Keratinocyte (primary cell): ENCODE measurements around the gene FOXS1.

Source experiments
- EZH2 ChIP-seq: IDR thresholded peaks from one replicate; pipeline ENCODE4 v1.6.1; 2012; ENCODE audit warnings: inconsistent platforms, mild to moderate bottlenecking, low read length, moderate library complexity
- TF ChIP-seq, protein P1 (sequence below), 3 experiments: IDR thresholded peaks in 1 of 3; conservative IDR thresholded peaks in 1 of 3; optimal IDR thresholded peaks in 1 of 3; 2 replicates in 2 of 3; 3 replicates in 1 of 3; pipeline versions ENCODE3 to v1.5.1; 2011; ENCODE audit warnings: low read length in 3 of 3, mild to moderate bottlenecking in 3 of 3, moderate library complexity in 2 of 3, control low read depth in 1 of 3, inconsistent platforms in 1 of 3; ENCODE audit not compliant: insufficient read depth in 2 of 3; ENCODE audit errors: extremely low read depth in 1 of 3

DNA sequence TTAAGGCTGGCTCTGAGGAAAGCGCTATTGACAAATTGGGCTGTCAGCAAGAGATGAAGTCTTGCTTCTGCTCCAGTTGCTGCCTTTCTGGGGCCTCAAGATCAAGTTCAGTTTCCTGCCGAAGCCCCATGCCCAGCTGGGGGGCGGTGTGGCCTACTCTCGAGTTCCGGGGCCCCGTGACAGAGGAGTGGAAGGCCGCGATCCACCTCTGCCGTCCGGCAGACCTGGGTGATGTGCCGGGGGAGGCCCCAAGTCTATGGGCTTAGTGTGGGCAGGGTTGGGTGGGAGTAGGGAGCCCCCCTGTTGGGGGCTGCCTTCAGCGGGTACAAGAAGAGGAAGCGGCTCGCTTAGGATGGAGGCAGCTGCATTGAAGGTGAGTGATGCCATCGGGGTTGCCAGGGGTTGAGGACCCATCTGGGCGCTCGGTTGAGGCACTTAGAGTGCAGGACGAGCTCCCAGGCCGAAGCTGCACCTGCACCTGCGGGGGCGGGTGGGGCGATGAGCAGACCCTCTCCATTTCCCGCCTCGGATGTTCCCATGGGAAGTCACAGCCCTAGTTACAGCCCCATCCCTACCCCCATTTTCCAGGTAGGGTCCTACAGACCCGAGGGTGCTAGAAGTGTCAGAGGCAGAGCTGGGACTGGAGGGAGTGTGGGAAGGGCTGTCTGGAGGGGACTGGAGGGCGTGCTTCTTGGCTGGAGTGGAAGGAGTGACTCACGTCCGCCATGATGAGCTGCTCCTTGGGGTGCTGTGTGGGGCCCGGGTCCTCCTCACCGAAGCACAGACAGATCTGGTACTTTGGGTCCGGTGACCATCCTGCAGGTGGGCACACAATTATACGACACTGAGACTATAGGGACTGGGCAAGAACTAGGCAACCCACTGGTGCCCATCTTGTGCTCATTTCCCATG, 2.9 kb upstream of the FOXS1 start:
- TF ChIP-seq, protein P1, sequence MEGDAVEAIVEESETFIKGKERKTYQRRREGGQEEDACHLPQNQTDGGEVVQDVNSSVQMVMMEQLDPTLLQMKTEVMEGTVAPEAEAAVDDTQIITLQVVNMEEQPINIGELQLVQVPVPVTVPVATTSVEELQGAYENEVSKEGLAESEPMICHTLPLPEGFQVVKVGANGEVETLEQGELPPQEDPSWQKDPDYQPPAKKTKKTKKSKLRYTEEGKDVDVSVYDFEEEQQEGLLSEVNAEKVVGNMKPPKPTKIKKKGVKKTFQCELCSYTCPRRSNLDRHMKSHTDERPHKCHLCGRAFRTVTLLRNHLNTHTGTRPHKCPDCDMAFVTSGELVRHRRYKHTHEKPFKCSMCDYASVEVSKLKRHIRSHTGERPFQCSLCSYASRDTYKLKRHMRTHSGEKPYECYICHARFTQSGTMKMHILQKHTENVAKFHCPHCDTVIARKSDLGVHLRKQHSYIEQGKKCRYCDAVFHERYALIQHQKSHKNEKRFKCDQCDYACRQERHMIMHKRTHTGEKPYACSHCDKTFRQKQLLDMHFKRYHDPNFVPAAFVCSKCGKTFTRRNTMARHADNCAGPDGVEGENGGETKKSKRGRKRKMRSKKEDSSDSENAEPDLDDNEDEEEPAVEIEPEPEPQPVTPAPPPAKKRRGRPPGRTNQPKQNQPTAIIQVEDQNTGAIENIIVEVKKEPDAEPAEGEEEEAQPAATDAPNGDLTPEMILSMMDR (optimal IDR thresholded peaks at IDR 0.05 in 1 of 3, IDR thresholded peaks at IDR 0.05 in 1 of 3, conservative IDR thresholded peaks at IDR 0.05 in 1 of 3; ENCODE audit: extremely low read depth in 1 of 3, insufficient read depth in 2 of 3, low read length in 3 of 3) = no peak
- TF ChIP-seq EZH2 = no peak
